IPS-NIHi7 (cell line): ENCODE results near the gene RAPGEF1.

Source experiments
- DNase-seq: peaks from one replicate; pipeline ENCODE4 v3.0.0; 2012; ENCODE audit warnings: mixed read lengths; ENCODE audit errors: extremely low spot score

Gene RAPGEF1

GRCh38 chr9:131625508-131625787, 114.4 kb downstream of the RAPGEF1 start:
- DNase-seq: no peak

- no peak for DNase-seq
These were observed 115.0 kb downstream of the RAPGEF1 start for GRCh38 chr9:131624636-131625507.

GRCh38 chr9:131623655-131624330, 116.1 kb downstream of the RAPGEF1 start:
- no peak for DNase-seq

GRCh38 chr9:131622523-131622922, 117.4 kb downstream of the RAPGEF1 start:
- DNase-seq: no peak

GRCh38 chr9:131621551-131622358, 118.1 kb downstream of the RAPGEF1 start:
- DNase-seq: no peak

GRCh38 chr9:131620764-131621520, 118.9 kb downstream of the RAPGEF1 start:
- no peak for DNase-seq

- no peak for DNase-seq
These were observed 120.2 kb downstream of the RAPGEF1 start for GRCh38 chr9:131619680-131620079.

GRCh38 chr9:131618785-131619184, 121.1 kb downstream of the RAPGEF1 start:
- no peak for DNase-seq

GRCh38 chr9:131618071-131618479, 121.8 kb downstream of the RAPGEF1 start:
- no peak for DNase-seq

- DNase-seq: no peak
These were observed 122.3 kb downstream of the RAPGEF1 start for GRCh38 chr9:131617611-131618010.

GRCh38 chr9:131616983-131617604, 122.8 kb downstream of the RAPGEF1 start:
- no peak for DNase-seq

- no peak for DNase-seq
These were observed 125.4 kb downstream of the RAPGEF1 start for GRCh38 chr9:131614340-131614915.

- no peak for DNase-seq
These were observed 126.0 kb downstream of the RAPGEF1 start for GRCh38 chr9:131613921-131614320.

- DNase-seq: no peak
These were observed 127.0 kb downstream of the RAPGEF1 start for GRCh38 chr9:131612851-131613250.

- no peak for DNase-seq
These were observed 128.1 kb downstream of the RAPGEF1 start for GRCh38 chr9:131611586-131612315.

GRCh38 chr9:131610231-131610761, 129.6 kb downstream of the RAPGEF1 start:
- no peak for DNase-seq

GRCh38 chr9:131609099-131609830, 130.6 kb downstream of the RAPGEF1 start:
- DNase-seq: no peak

- peak; percentile 92 for DNase-seq
These were observed 131.3 kb downstream of the RAPGEF1 start for GRCh38 chr9:131608493-131609037.

- no peak for DNase-seq
These were observed 132.3 kb downstream of the RAPGEF1 start for GRCh38 chr9:131607591-131607990.
